ENCODE results near the gene CDT1.

DNA sequence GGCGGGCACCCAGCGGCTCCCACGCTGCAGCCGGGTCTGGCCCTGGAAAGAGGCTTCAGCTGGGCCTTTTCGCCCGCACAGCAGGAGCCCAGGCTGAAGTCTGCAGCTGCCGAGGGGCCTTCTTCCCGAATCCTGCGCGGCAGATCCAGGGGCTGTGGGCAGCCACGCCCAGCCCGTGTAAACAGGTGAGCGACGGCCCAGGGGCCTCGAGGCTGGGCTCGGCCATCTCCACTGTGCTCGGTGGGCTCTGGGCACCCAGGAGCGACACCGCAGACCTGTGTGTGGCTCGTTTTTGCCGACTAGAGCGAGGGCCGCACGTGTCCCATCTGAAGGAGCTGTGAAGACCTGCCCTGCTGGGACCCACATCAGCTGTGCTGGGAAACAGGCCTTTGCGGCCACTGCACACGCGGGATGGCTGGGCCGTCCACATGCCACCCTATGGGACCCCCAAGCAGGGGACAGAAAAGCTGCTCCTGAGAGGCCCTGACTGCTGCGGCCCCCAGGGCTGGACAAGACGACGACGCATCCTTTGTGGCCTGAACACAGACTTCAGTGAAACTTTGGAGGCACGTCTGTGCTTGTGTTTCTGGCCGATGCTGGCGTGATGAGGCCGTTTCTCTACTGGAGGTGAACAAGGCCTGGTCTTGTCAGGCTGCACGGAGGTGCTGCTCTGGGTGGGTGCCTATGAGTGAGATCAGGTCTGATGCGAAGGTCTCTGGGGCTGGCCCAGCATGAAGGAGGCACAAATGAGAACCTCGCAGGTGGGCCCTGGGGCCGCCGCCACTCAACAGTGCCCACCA is 13.3 kb downstream of the CDT1 start:
- TF ChIP-seq EZH2 (IDR thresholded peaks at IDR 0.05) (no peak), POLR2AphosphoS5 (IDR thresholded peaks at IDR 0.05; ENCODE audit: borderline replicate concordance, low read depth, low read length) (no peak), FOXP2 (optimal IDR thresholded peaks at IDR 0.05; ENCODE audit: control extremely low read depth, extremely low read length, insufficient read depth) (no peak)
